ENCODE data around the gene CD300LD. TPM values are rescaled to one million over a fixed set of nuclear protein-coding genes. Genes with fewer than 3 reads are reported as not detected.
"Not testable (repeated sequence)": the region's sequence is repeated elsewhere in the genome, so short reads cannot be mapped to it uniquely, and the experiment has no call there.

CD300LD gene
- total RNA-seq, 1 donor, result not detected

DNA sequence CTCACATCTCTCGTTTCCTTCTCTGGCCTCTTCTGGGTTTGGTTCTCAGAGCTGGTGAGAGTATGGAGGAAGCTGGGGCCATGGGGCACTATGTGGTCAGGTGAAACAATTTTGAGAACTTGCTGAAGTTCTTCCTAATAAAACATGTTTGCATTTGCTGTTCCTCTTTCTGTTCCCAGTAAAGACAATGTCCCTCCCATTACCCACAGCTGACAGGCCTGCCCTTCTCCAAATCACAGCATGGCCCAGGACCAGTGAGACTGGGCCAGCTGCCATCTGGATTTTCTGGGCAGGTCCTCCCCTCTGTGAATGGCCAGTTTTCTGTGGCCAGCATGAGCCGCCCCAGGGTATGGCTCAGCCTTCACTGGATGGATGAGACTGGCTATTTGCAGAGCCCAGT, 24.7 kb downstream of the CD300LD start, which contains the start of gene CD300H:
TSS of gene CD300H (minus strand) at position 113 of the 400 bp plus-strand sequence.
- DNase-seq (ENCODE audit: low read depth), result no peak
- no peak within 1 kb of the TSS for H3K4me3 ChIP-seq (ENCODE audit: low read depth, low read length)
- TF ChIP-seq, protein P1, sequence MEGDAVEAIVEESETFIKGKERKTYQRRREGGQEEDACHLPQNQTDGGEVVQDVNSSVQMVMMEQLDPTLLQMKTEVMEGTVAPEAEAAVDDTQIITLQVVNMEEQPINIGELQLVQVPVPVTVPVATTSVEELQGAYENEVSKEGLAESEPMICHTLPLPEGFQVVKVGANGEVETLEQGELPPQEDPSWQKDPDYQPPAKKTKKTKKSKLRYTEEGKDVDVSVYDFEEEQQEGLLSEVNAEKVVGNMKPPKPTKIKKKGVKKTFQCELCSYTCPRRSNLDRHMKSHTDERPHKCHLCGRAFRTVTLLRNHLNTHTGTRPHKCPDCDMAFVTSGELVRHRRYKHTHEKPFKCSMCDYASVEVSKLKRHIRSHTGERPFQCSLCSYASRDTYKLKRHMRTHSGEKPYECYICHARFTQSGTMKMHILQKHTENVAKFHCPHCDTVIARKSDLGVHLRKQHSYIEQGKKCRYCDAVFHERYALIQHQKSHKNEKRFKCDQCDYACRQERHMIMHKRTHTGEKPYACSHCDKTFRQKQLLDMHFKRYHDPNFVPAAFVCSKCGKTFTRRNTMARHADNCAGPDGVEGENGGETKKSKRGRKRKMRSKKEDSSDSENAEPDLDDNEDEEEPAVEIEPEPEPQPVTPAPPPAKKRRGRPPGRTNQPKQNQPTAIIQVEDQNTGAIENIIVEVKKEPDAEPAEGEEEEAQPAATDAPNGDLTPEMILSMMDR (IDR thresholded peaks at IDR 0.05; ENCODE audit: insufficient read depth, low read length), result no peak

DNA sequence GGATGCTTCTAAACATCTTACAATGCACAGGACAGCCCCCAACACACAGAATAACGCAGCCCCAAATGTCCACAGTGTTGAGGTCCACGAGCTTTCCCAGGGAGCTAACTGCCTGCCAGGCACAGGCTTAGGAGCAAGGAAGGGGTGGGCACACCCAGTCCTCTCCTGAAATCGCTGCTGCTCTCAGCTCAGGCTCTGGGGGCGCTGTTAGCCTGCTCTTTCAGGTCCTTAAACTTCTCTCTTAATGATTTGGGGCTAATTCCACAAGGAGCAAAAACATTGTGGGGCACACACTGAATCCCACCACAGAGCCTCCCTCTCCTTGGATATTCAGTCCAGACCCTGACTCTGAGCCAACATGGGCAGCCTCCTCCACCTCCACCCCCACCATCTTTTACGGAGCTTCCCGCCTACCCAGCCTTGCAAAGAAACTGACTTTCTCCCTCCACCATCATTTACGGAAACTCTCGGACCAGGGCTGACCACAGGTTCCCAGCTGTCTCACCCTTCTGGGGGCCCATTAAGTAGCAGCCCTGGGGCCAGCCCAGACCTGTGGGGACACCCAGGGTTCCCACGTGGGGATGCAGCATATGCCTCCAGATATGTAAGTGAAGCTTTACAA, 25.8 kb downstream of the CD300LD start:
- TF ChIP-seq, protein P1 (IDR thresholded peaks at IDR 0.05; ENCODE audit: insufficient read depth, low read length), result peak; percentile 39

GRCh38 chr17:74565126-74565525, 27.0 kb downstream of the CD300LD start:
- H3K4me3 ChIP-seq (ENCODE audit: low read depth, low read length), result no peak overlapping the region
- TF ChIP-seq, protein P1 (IDR thresholded peaks at IDR 0.05; ENCODE audit: insufficient read depth, low read length), result no peak
- no peak for DNase-seq (ENCODE audit: low read depth)

More for the DNA sequence above, 25.8 kb downstream of the CD300LD start:
- no peak overlapping the region for H3K4me3 ChIP-seq (ENCODE audit: low read depth, low read length)
- peak; percentile 14 for DNase-seq (ENCODE audit: low read depth)

DNA sequence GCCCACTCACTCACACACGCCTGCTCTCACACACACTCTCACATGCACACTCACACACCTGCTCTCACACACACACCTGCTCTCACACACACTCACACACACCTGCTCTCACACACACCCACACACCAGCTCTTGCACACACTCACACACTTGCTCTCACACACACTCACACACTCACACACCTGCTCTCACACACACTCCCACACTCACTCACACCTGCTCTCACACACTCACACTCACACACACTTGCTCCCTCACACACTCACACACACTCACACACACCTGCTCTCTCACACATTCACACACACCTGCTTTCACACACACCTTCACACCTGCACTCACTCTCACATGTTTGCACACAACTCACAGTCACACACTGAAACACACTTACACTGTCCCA, 28.7 kb downstream of the CD300LD start:
- no peak overlapping the region for H3K4me3 ChIP-seq (ENCODE audit: low read depth, low read length)
- DNase-seq (ENCODE audit: low read depth), result no peak
- TF ChIP-seq, protein P1 (IDR thresholded peaks at IDR 0.05; ENCODE audit: insufficient read depth, low read length), result no peak

GRCh38 chr17:74561586-74561985, 30.5 kb downstream of the CD300LD start:
- TF ChIP-seq, protein P1 (IDR thresholded peaks at IDR 0.05; ENCODE audit: insufficient read depth, low read length), result no peak
- H3K4me3 ChIP-seq (ENCODE audit: low read depth, low read length), result no peak overlapping the region
- no peak for DNase-seq (ENCODE audit: low read depth)

DNA sequence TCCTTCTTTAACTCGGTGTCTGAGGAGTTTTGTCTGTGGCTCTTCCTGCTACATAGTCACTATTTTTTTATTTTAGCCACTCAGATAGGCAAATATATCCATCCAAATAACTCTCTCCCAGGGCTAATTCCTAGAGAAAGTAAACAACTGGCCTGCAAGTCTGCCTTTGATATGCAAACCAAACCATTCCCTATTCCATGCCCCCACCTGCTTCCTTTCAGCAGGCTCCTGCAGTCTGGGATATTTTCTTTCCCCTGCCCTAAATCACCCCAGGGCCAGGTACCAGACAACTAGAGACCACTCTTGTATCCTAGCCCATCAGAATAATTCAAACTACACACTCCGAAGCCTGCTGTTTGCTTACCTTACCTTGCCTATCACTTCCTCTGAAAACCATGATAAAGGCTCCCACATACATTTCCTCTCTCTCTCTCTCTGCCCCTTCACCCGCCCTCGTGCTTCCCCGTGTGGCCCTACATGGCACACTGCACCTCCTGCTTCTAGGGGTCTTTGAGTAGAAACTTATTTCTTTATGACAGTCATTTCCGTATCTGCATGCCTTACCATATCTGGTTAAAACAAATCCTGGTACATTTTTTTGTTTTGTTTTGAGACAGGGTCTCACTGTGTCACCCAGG, 33.1 kb downstream of the CD300LD start:
- H3K4me3 ChIP-seq (ENCODE audit: low read depth, low read length), result no peak overlapping the region
- TF ChIP-seq, protein P1 (IDR thresholded peaks at IDR 0.05; ENCODE audit: insufficient read depth, low read length), result no peak
- no peak for DNase-seq (ENCODE audit: low read depth)

DNA sequence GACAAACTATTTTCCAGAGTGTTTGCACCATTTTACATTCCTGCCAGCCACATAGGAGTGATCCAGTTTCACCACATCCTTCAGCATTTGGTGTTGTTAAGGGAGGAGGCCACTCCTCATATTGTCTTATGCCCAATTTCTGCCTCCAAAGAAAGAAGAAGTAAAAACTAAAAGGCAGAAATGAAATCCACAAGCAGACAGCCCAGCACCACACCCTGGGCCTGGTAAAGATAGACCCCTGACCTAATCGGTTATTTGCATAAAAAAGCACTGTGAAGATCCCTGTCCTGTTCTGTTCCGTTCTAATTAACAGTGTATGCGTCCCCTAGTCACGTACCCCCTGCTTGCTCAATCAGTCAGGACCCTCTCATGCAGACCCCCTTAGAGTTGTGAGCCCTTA, 33.7 kb downstream of the CD300LD start:
- H3K4me3 ChIP-seq (ENCODE audit: low read depth, low read length); DNase-seq (ENCODE audit: low read depth): not testable (repeated sequence)
